Erythroblast (primary cell): Measurements from ENCODE around the gene GREB1.

Experiments used
- GATA1 ChIP-seq: IDR thresholded peaks from 2 replicates; pipeline ENCODE4 v1.6.1; 2011; ENCODE audit warnings: low read depth, mild to moderate bottlenecking, control low read depth, low read length, moderate library complexity
- POLR2A ChIP-seq: IDR thresholded peaks from 2 replicates; pipeline ENCODE4 v1.6.1; 2011; ENCODE audit warnings: mild to moderate bottlenecking, low read length

DNA sequence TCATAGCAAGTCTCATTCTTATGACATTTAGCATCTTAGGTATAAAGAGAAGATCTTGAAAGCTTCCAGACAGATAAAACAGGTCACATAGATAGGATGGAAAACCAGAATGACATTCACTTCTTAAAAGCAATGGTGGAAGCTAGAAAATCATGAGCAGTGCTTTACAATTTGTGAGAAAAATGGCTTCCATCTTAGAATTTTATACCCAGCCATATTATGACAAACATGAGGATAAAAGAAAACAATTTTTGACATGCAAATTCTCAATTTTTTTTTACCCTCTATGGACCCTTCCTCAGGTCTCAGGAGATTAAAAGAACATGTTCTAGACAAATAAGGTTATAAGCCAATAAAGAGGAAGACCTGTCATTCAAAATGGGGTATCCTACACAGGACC, 129.0 kb downstream of the GREB1 start:
- TF ChIP-seq POLR2A: no peak
- no peak for TF ChIP-seq GATA1
